NCI-H748 treated with DMSO at 0.1 percent for 48 hours (cell line): ENCODE results near the gene CD74.
A peak's percentile ranks its signal among the peaks of the same experiment; 100 is the strongest.

Experiments used
- DNase-seq: peaks from one replicate; lab custom pipeline; 2025; lab: John Stamatoyannopoulos, UW

CD74 gene

DNA sequence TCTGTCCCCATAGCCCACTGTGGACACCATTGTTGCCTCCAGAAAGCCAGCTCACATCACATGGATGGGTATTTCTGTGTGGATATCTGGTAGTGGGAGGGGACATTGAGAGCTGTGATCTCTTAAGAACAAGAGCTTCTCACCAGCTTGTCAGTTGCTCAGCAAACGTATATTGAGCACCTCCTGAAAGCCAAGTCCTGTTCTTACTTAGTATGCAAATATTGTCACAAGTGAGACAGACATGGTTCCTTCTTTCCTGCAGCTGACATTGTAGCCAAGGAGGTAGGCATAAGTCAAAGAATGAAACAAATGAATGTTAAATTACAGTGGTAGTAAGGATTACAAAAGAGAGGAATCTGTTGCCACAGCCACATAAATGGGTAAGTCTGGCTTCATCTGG is 51.4 kb downstream of the CD74 start:
- DNase-seq, result no peak

DNA sequence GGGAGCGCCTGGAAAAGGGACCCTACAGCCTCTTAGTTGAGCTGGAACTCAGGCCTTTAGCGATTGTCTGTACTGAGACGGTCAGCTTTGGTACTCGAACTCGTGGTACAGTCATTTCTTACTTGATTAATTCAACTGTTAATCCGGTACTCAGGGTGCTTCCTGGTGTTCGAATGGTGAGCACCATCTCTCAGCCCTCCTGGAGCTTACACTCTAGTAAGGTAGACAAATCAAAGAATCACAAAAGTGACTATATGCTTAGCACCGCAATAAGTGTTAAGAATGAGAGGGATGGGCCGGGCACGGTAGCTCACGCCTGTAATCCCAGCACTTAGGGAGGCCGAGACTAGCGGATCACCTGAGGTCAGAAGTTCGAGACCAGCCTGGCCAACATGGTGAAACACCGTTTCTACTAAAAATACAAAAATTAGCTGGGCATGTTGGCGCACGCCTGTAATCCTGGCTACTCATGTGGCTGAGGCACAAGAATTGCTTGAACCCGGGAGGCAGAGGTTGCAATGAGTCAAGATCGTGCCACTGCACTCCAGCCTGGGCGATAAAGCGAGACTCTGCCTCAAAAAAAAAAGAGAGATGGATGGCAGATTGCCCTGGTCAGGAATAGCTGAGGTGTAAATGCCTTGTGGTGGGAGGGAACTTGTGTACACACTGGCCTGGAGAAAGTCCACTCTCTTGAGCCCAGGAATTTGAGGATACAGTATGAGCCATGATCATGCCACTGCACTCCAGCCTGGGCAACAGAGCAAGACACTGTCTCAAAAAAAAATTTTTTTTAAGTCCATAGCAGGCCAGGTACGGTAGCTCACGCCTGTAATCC is 54.2 kb downstream of the CD74 start:
- no peak for DNase-seq

GRCh38 chr5:150357326-150358260 is 55.1 kb downstream of the CD74 start, which contains the start of gene TCOF1:
TCOF1 (plus strand) TSS chr5:150357697; CDS start chr5:150357747, 50 bp downstream.
- DNase-seq, result peak; percentile 85

DNA sequence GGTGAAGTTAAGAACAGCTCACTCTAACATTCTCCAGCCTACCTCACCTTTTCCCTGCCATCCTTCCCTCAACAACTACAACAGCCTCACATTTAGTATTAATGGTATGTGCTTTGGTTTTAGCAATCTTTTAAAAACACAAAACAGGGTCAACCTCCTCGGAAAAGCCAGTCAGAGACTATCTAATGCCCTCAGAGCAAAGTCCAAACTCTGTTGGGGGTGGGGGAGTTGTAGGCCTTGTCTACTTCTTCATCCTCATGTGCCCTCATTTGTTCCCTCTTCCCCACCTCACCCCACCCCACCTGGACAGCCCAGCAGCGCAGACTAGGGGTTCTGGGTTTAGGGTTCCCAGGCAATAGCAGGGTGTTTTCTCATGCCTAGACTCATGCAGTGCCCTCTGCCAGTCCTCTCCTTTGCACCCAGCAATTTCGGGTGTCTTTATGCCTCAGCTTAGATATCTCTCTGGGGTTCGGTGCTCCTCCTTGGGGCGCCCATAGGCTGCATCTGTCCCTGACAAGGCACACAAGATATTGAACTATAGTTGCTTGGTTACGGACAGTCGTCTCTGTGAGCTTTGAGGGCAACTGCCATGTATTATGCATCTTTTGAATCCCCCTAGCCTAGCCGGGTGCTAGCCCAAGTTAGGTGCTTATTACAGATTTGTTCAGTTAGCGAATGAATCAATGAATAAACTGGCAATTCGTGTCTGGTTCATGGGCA is 56.0 kb downstream of the CD74 start:
- DNase-seq, result no peak

GRCh38 chr5:150355791-150356190 is 56.9 kb downstream of the CD74 start:
- DNase-seq, result no peak

GRCh38 chr5:150353032-150353675 is 59.6 kb downstream of the CD74 start:
- no peak for DNase-seq

GRCh38 chr5:150352244-150353031 is 60.3 kb downstream of the CD74 start:
- DNase-seq, result no peak
